HG03439 (cell line): ENCODE data around the gene BRAT1.
"Not testable (repeated sequence)": the region's sequence is repeated elsewhere in the genome, so short reads cannot be mapped to it uniquely, and the experiment has no call there.

ENCODE experiments used
- ATAC-seq: cut with Tn5 transposase; IDR thresholded peaks from one replicate; pipeline ENCODE4 v1.9.1; 2021; ENCODE audit warnings: mild to moderate bottlenecking, moderate library complexity; ENCODE audit not compliant: unreplicated experiment

The BRAT1 gene

DNA sequence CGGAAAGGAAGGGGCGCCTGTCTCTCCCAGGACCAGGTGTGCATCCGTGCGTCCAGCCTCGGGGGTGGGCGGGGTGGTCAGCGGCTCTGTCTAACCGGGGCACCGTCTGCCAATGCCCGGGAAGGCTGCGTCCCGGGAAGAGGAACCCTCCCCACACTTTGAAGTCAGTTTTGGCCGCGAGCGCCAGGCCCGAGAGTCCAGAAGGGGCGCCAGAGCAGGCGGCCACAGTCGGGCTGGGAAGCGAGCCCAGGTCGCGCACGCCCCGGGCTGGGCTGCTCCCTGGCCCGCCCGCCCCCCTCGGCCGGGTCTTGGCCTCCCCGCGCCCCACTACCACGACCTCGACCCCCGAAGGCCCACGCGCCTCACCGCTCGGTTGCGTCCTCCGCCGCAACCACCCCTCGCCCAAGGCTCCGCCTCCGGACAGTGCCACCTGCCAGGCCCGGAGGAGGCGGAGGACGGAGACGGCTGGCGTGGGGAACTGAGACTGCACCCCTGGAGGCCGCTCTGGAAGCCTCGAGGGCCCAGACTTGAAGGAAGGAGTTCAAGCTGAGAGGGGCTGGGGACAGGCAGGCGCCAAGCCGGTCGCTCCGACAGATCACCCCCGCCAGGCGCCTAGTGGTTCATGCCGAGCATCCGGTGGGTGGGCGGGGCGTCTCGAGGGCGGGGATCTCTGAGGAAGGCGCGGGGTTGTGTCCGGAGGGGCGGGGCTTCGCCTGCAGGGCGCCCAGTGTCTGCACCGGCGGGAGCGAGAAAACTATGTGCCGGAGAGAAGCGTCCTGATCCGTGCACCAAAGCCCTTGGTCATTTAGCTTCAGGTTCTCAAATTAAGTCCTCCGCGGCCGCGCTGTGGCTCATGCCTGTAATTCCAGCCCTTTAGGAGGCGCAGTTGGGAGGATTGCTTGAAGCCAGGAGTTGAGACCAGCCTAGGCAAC is at the start of gene BRAT1:
BRAT1 (minus strand) TSS at position 404 of the 932 bp plus-strand sequence. CDS start 1,093 bp downstream, outside the sequence.
- peak; percentile 76 for ATAC-seq

DNA sequence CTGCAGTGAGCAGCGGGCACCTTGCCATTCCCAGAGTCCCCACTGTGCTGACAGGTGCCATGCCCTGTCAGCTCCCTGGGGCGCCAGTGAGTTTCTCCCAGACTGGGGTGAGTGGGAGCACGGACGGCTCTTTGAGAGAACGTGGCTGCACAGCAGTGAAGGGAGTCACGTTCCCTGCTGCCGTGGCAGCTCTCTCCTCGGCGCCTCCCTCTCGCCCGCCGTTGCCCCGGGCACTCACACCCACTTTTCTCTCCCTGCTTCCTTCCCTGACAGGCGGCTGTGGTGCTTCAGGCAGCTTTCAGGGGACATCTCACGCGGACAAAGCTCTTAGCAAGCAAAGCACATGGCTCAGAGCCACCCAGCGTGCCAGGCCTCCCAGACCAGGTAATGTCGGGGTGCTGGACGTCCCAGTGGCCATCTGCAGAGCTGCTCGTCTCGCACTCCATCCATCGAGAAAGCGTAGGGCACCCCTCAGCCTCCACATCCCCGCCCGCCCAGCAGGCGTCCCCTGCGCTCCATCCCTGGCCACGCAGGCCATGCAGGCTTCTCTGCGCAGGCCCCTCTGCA is 49.4 kb upstream of the BRAT1 start:
- ATAC-seq: no peak

DNA sequence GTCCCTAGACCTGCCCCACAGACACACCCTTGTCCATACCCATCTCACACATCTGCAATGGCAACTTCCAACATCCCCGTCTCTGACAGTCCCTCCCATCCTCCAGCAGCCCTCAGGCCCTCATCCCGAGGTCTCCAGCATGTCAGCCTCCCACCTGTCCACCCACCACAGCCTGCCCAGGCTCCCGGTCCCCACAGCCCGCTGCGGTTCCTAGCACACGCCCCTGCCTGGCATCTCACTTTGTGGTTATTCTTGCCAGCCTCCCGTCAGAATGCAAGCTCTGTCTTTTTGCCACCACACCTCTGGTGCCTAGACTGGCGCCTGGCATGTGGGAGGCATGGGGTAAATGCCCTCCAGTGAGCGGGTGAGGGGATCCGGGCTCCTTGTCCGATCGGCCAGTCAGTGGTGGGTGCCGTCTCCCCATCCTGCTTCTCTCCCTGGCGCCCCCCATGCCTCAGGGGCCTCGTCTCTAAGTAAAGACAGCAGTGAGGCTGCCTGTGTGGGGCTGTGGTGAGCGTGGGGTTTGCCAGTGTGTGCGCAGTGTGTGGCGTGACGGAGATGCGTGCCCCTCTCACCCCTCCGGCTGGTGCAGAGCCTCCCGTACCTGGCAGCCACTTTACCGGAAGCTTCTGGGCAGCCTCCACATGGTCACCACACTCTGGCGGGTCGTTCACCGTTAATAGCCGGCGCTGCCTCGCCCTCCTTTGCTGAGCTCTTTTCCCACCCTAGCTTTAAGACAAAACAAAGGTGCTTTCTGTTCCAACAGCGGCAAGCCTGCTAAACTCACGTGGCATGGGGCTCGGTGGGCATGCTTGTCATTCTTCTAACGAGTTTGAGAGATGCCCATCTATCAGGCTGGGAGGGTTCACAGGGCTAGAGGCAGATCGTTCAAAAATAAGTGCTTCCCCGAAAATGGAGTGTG is 48.0 kb upstream of the BRAT1 start:
- ATAC-seq: no peak

DNA sequence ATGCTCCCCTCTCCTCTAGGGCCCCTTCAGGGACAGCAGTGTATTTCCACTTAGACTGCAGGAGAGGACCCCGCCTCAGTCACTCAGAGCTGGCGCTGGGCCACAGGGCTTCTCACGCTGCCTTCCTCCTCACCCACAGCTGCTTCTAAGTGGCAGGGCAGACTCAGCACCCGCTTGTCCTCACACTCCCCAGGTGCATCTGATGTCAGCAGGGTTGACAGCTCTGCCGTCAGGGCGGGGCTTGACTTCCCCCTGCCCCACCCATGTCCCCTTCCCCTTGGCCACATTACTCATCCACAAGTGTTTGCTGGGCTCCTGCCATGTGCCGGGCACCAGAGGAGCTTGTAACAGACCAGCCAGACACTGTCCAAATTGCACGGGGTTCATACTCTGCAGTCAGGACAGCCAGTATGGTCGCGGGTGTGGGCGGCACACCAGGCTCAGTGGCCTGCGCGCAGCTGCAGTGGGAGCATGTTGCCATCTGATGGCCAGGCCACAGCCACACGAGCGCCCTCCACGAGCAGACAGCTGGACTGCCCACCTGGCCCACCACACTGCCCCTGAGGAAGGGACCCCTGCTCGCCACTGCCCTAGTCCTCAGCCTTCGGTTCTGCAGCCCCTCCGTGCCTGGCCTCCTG is 47.2 kb upstream of the BRAT1 start:
- ATAC-seq: no peak

DNA sequence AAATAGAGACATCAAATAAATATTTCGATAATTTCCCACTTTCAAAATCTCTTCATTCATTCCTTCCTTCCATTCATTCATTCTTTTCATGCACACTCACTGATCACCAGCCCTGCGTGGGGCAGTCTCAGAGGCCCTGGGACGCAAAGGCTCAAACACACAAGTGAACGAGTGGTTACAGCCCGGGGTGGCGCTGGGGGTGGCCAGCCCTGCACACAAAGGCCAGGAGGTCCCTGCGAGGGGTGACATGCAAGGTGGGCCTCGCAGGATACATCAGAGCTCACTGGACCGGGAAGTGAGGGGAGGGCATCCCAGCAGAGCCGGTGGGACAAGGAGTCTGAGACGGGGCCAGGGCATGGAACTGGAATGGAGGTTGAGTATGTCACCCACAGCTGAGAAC is 46.6 kb upstream of the BRAT1 start:
- no peak for ATAC-seq

DNA sequence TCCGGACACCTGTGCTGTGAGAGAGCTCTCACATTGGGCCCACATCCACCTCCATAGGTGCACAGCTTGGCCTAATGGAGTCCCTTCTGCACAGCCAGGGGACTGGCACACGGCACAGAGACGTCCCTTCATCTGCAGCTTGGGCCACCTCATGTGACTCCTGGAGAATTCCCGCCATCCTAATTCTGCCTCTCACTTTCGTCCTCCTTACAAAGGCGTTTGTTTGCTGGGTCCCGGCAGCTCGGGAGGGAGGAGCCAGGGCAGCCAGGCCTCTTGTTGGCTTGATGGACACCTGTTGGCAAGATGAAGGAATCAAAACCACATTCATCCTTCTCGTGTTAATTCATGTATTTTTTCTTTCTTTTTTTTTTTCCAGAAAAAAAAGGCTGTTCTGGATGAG is 45.7 kb upstream of the BRAT1 start:
- no peak for ATAC-seq

DNA sequence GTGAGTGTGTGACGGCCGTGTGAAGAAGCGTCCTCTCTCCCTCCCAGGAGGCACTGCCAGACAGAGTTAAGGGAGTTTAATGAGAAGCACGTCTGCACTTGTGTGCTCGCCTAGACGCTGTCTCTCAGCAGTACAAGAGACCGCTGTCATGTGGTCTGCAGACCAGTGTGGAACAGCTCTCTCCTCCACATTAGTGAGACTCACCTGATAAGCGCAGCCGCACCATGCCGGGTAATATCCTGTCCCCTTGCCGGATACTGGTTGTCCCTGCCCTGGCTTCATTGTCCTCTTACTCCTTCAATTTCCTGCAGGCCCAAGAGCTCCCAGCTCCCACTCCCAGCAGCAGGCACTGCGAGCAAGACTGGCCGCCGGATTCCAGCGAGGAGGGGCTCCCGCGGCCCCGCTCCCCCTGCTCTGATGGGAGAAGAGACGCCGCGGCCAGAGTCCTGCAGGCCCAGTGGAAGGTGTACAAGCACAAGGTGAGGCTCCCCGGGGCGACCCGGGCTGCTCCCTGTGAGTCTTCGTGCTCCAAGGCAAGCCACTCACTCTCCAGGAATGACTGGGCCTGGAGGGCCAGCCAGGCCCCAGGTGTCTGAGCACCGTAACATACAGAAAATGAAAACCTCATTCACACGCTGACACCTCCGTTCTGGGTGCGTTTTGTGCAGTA is 43.0 kb upstream of the BRAT1 start:
- ATAC-seq: no peak

DNA sequence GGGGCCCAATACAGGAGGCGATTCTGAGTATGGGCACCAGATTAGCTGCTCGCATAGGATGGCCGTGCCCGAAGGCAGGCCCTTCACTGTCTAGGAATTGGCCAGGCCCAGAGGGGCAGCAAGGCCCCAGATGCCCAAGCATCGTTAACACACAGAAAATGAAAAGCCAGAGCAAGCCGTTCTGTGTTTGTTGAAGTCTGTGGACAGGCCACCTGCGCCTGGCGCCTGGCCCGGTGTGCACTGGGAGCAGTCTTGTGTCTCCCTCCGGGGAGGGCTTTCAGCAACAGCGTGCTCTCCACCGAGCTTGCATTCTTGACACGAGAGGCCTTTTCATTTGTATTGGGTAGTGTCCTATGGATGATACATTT is 41.9 kb upstream of the BRAT1 start:
- no peak for ATAC-seq

DNA sequence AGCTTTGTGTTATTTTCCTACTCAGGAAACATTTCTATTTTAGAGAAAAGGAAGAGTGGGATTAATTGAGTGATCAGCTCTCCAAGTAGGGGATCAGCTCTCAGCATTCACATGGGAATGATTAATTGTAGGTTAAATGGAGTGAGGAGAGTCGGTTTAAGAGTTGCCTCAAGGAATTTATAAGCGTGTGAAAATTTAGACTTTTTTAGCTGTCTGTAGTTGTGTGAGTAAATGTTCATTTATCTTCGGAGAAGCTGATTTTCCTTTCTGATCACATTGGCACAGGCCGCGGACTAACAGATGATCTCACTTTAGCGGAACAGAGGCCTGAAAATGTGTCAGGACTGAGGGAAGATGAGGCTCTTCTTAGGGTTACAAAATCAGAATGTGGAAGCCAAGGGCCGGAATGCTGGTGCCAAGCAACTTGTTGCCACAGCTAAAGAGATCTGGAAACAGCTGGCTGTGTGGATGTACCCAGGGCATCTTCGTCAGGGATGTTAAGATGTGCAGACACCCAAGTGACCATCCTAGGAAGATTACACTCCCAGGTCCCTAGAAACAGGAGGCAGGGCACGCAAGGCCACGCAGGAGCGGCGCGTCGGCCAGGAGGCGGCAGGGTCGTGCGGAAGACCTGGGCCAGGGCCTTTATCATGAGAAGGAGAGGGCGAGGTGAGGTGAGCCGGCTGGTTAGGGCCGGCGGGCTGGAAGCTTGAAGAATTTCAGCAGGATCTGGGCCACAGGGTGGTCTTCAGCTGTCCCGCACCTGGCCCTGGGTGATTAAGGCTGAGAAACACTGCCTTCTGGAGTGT is 41.3 kb upstream of the BRAT1 start:
- ATAC-seq: no peak

DNA sequence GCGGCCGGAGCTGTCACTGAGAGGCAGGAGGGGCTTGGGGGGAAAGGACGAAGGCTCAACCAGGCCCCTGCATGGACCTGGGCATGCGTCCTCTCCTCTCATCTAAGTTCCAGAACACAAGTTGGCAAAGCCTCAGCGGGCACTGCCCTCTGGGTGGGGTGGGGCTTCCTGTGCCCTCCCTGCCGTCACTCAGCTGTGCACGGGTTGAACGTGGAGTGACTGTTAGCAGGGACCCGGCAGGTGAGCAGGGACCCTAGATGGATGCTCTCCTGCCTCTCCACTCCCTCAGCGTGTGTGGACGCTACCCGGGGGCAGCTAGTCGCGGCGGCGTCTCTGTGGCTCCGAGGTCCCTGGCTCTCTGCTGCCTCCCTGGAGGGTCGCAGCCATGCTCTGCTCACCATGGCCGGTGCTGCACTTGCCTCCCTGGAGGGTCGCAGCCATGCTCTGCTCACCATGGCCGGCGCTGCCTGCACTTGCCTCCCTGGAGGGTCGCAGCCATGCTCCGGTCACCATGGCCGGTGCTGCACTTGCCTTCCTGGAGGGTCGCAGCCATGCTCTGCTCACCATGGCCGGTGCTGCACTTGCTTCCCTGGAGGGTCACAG is 40.0 kb upstream of the BRAT1 start:
- ATAC-seq: no peak

DNA sequence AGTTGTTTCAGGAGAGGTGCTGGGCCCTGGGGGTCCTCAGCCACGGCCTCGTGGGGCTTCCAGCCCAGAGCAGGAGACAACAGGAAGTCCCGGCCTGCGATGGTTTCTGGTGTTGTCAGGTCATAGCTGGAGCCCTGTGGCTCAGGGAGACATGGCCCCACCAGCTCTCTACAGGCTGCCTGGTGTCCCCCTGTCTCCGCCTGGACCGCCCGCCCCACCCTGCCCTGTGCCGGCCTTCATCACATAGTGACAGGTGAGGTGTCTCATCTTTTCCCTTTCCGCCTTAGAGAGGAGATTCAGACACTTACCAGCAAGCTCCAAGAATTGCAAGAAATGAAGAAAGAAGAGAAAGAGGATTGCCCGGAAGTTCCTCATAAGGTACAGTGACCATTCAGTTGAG is 39.3 kb upstream of the BRAT1 start:
- no peak for ATAC-seq

DNA sequence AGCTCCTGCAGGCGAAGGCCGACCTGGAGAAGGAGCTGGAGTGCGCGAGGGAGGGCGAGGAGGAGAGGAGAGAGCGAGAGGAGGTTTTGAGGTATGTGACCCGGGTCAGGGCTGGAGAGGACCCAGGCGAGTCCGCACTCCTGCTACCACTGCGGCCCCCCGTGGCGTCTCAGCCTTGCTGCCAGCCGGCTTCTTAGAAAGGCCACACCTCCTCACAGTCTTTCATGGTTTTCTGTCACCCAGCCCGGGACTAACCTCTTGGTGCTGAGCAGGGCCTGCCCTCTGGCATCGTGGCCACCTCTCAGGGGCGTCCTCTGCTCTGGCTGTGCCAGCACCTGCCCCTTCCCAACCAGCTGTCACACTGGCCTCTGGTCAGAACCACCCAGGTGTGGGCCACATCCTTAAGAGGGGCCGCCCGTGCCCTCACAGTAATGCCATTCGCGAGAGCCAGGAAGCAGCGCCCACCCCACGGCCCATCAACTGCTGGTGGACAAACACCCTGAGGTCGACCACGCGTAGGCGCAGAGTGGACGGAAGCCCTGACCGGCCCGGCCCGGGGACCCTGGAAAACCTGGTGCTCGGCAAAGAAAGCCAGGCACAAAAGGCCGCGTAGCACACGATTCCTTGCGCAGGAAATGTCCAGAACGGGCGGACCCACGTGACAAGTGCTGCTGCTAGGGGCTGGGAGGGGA is 37.9 kb upstream of the BRAT1 start:
- ATAC-seq: no peak

DNA sequence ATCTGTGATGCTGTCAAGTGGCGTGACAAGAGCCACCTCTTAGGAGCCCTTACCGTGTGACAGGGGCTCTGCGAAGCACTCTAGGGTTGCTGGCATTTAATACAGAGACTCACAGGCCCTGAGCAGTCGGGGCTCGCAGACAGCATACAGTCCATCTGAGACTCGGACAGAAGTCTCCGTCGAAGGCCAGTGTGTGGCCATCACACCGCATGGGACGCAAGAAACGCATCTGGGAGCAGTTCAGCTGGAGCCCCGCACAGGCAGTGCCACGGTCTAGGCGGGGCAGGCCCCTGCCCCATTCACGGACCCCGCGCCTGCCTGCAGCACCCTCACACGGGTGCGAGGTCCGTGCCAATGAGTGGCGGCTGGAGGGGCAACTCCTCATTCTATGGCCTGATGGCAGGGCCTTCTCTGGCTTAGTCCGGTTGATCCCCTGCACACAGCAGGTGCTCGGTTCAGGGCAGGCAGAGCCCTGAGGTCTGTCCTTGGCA is 37.1 kb upstream of the BRAT1 start:
- no peak for ATAC-seq

DNA sequence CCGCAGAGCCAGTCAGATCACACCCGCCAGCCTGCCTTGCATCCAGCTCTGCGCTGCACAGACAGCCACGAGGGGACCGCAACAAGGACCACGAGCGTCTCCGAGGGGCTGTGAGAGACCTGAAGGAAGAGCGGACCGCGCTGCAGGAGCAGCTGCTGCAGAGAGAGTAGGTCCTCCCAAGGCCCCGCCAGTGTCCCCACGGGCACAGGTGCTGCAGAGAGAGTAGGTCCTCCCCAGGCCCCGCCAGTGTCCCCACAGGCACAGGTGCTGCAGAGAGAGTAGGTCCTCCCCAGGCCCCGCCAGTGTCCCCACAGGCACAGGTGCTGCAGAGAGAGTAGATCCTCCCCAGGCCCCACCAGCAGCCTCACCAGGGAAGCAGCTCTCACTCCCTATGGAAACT is 34.6 kb upstream of the BRAT1 start:
- not testable (repeated sequence) for ATAC-seq

DNA sequence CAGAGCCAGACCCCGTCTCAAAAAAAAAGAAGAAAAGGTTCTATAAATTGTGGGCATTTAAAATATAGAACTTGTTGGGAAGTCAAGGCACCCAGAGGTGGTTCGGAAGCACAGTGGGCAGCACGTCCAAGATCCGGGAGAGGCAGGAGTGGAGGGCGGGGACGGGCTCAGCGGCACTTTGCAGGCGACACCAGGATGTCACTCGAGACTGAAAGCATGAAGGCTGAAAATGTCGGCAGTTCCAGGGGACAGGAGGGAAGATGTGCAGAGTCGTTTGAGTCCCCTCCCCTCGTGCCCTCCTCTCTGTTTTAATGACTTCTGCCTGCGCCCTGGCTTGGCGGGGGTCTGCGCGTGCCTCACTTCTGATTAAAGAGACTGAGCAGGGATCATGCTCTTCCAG is 34.0 kb upstream of the BRAT1 start:
- ATAC-seq: no peak

DNA sequence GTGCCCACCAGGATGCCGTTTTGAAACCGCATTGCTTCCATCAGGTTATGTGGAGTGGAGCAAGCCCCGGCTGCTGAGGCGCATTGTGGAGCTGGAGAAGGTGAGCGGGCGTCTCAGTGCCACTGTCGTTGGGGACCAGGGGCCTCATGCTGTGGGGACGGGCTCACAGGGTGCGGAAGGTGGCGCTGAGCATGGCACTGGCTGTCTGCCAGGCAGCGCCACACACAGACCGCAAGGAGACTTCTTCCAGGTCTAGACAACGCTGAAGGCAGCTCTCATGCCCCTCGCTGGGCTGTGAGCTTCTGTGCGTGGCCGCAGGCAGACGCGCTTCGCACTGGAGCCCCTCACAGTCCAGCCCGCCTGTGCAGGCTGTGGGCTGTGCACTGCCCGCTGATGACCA is 32.5 kb upstream of the BRAT1 start:
- no peak for ATAC-seq

DNA sequence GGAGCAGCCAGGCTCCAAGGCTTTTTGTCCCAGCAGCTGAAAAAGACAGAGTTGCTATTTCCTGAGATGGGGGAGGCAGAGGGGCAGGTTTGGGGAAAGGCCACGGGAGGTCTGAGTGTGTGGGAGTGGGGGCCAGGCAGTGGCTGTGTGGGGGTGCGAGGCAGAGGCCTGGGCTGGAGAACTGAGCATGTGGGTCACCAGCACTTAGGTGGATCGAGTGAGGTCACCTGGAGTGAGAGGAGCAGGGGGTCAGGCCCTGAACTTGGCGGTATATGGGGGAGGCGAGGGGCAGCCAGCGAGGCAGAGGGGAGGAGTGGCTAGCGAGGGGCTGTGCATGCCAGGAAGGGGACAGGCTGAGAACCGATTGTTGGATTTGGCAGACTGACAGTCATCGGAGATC is 31.8 kb upstream of the BRAT1 start:
- no peak for ATAC-seq

DNA sequence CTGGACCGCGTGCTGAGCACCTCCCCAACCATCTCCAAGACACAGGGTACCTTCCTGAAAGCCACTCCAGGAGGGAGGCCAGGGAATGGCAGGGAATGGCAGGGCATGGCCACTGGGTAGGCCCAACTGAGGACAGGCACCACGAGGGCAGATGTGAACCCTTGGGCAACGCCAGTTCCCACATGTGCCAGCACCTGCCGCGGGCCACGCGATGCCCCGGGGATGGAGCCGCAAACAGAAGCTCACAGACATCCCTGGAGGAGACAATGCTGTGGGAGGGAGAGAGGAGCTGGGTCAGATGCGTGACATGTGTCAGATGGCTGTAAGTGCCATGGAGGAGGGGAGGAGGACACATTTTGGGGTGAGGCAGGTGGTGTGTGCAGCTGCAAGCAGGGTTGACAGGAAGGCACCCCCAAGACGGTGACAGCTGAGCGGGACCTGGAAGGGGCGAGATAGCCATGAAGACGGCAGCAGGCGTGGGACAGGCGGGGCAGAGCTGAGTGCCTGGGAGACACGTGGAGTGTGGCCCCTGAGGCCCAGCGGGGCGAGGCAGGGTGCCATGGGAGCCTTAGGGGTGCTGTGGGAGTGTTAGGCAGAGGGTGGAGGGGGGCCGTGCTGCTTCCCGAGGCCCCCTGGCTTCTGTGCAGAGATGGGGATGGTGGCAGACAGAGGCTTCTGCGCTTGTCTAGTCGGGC is 31.1 kb upstream of the BRAT1 start:
- no peak for ATAC-seq
